SK-N-MC (cell line): ENCODE results near the gene SRM.
A peak's percentile ranks its signal among the peaks of the same experiment; 100 is the strongest.
"Not testable (repeated sequence)": the region's sequence is repeated elsewhere in the genome, so short reads cannot be mapped to it uniquely, and the experiment has no call there.

ENCODE experiments used
- DNase-seq: peaks from one replicate; pipeline ENCODE4 v3.0.0-alpha.2; 2011; ENCODE audit warnings: low read depth, low spot score
- H3K27ac ChIP-seq: fragments of 200-600 bp; sonication (generic); 2 replicates; pipeline ENCODE4 v1.5.1; 2016; ENCODE audit warnings: mixed run types
- H3K36me3 ChIP-seq: fragments of 200-600 bp; sonication (generic); 2 replicates; pipeline ENCODE4 v1.6.1; 2017; ENCODE audit warnings: antibody characterized with exemption, low read length, mixed read lengths; ENCODE audit not compliant: insufficient read depth
- H3K4me3 ChIP-seq: fragments of 200-600 bp; sonication (generic); 2 replicates; pipeline ENCODE4 v1.5.1; 2016
- H3K9ac ChIP-seq: fragments of 200-600 bp; sonication (generic); 2 replicates; pipeline ENCODE4 v1.8.0; 2017; ENCODE audit warnings: mixed run types, mixed read lengths; ENCODE audit not compliant: insufficient read length
- H3K9me3 ChIP-seq: fragments of 200-600 bp; sonication (generic); 2 replicates; pipeline ENCODE4 v1.6.1; 2017; ENCODE audit warnings: low read depth, mild to moderate bottlenecking, antibody characterized with exemption, low read length, moderate library complexity, mixed read lengths
- EZH2 ChIP-seq: fragments of 200-600 bp; sonication (generic); IDR thresholded peaks from one replicate; pipeline ENCODE4 v1.6.1; 2017; ENCODE audit warnings: antibody characterized with exemption
- FOXP2 ChIP-seq: optimal IDR thresholded peaks from 2 replicates; pipeline ENCODE3; 2011; ENCODE audit warnings: mild to moderate bottlenecking, moderate library complexity; ENCODE audit not compliant: insufficient read depth; ENCODE audit errors: extremely low read length, control extremely low read depth
- POLR2AphosphoS5 ChIP-seq: IDR thresholded peaks from 2 replicates; pipeline ENCODE4 v1.6.1; 2012; ENCODE audit warnings: mild to moderate bottlenecking, low read depth, low read length, borderline replicate concordance

The SRM gene

DNA sequence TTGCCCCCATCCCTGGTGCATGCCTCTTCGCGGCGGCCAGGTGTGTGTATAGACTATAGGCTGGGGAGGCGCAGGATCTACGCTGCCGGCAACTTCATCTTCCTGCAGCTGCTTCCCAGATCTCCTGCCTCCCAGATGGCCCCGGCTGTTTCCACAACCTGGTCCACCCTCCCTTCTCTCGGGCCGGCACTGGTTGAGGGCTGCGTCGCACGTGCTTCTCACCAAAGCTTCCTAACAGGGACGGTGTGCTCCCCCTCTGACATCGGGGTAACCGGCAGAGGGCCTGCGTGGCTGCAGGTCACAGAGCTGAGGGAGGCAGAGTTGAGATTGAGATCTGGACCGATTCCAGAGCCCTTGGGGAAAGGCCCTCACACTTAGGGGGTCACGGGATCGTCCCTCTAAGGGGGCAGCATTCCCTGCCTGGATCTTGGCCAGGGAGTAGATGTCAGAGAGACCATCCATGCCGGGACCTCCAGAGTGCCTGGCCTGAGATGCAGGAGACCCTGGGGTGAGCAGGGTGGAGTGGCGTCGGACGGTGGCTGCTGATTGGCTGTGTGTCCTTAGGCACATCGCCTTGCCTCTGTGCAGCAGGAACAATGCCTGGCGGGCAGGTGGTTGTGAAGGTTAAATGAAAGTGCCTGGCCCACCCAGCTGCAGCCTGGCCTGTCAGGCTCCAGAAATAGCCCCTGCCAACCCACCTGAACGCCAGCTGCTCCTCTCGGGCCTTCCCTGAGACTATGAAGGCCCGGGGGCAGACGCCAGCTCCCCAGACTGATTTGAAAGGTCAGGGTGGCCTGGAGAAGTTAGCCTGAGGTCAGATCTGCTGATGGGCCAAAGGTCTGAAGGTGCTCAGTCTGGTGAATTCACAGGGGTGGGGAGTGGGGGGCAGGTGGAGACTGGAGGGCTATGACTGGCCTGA, 6.7 kb downstream of the SRM start:
- no peaks in the 10 kb centered on the region for H3K9me3 ChIP-seq
- peak overlapping the region; percentile 66; the same call in 1 of the 2 replicates for H3K4me3 ChIP-seq
- no peak overlapping the region for H3K27ac ChIP-seq
- H3K9ac ChIP-seq, result no peak overlapping the region
- peaks cover 25% of the 10 kb centered on the region for H3K36me3 ChIP-seq
- no peak for TF ChIP-seq FOXP2
- no peak; the same call in none of the 2 replicates for TF ChIP-seq POLR2AphosphoS5
- no peak for TF ChIP-seq EZH2
- no peak for DNase-seq

DNA sequence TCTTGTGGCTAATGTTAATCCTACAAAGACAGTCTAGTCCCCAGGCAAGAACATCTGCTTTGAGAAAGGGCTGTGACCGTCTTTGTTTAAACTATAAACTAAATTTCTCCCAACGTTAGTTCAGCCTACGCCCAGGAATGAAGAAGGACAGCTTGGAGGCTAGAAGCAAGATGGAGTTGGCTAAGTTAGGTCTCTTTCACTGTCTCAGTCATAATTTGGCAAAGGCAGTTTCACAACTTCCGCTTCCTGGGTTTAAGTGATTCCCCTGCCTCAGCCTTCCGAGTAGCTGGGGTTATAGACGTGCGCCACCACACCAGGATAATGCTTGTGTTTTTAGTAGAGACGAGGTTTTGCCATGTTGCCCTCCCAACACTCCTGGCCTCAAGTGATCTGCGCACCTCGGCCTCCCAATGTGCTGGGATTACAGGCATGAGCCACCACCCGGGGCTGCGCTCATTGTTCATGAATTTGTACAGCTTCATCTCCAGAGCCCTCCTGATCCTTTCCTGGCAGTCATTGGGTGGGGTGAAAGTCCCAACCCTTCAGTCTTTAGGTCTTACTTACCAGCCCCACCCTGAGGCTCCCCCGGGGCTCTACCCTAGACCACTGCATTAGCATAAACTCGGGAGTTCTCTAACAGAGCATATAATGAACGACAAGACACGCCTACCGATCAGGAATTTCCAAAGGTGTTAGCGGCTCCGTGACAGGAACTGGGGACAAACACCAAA, 7.9 kb downstream of the SRM start:
- no peak overlapping the region for H3K9ac ChIP-seq
- peak overlapping the region; percentile 66 for H3K4me3 ChIP-seq
- H3K9me3 ChIP-seq, result no peaks in the 10 kb centered on the region
- H3K36me3 ChIP-seq, result peaks cover 18% of the 10 kb centered on the region
- peak overlapping the region; percentile 69 for H3K27ac ChIP-seq
- TF ChIP-seq EZH2 (no peak), POLR2AphosphoS5 (peak; percentile 66), FOXP2 (no peak)
- peak; percentile 79 for DNase-seq

DNA sequence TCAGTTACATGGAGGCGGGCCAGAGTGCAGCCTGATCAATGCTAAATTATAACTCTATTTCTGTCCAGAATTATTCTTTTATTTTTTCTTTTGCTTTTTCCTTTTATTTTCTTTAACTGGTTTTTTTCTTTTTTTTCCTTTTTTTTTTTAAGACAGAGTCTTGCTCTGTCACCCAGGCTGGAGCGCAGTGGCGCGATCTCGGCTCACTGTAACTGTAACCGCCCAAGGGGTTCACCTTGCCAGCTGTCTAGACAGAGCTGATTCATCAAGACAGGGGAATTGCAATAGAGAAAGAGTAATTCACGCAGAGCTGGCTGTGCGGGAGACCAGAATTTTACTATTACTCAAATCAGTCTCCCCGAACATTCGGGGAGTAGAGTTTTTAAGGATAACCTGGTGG, 8.7 kb downstream of the SRM start:
- H3K9ac ChIP-seq, DNase-seq, H3K36me3 ChIP-seq, H3K9me3 ChIP-seq, H3K4me3 ChIP-seq: not testable (repeated sequence)
- peak overlapping the region; percentile 69; the same call in 1 of the 2 replicates for H3K27ac ChIP-seq

DNA sequence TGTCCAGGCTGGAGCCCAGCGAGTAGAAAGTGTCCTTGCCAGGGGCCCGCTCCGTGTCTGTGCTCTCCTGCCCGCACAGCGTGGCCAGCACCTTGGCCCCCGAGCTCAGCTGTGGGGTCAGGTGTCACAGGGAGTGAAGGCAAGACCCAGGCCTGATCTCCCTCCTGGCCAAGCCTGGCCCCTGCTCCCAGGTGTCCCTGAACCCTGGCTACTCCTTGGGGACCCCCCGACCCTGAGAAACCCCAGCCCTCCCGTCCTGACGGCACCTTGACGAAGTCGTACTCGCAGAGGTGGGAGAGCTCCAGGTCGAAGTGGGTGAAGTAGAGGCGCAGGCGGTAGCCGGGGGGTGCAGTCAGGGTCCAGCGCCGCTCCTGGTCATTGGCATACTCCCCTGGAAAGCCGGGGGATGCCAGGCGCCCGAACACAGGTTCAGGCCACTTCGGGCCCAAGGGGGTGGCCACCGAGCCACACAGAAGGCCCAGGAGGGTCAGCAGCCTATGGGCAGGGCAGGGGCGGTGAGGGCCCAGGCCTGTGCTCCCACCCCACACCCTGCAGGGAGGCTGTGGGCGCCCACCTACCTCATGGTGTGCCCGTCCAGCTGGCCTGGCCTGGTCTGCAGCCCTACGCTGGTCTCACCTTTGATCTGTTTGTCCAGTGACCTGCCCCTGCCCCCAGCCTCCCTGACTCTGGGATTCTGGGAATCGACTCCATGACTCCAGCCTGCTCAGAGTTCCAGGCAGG, 13.0 kb downstream of the SRM start, which contains the start of gene MASP2:
Gene MASP2, minus strand, starts transcription at position 615 of the 741 bp plus-strand sequence. Its CDS starts 32 bp downstream, at position 583.
- no peak for DNase-seq
- TF ChIP-seq FOXP2 (no peak), POLR2AphosphoS5 (no peak), EZH2 (no peak)
- Histone ChIP-seq H3K36me3 (no peaks in the 10 kb centered on the region), H3K9ac (no peak within 1 kb of the TSS), H3K27ac (no peak within 1 kb of the TSS), H3K9me3 (no peaks in the 10 kb centered on the region), H3K4me3 (no peak within 1 kb of the TSS)

- H3K9ac ChIP-seq, result no peak overlapping the region
- no peak for DNase-seq
- no peaks in the 10 kb centered on the region for H3K36me3 ChIP-seq
- H3K4me3 ChIP-seq, result no peak overlapping the region
- no peak overlapping the region for H3K27ac ChIP-seq
- TF ChIP-seq FOXP2, result no peak
- TF ChIP-seq EZH2, result no peak
- no peak for TF ChIP-seq POLR2AphosphoS5
- no peaks in the 10 kb centered on the region for H3K9me3 ChIP-seq
These were observed 13.6 kb downstream of the SRM start for GRCh38 chr1:11046270-11046566.

GRCh38 chr1:11045428-11046269, 14.2 kb downstream of the SRM start:
- Histone ChIP-seq H3K9me3 (no peaks in the 10 kb centered on the region), H3K36me3 (no peaks in the 10 kb centered on the region), H3K4me3 (no peak overlapping the region), H3K9ac (no peak overlapping the region), H3K27ac (no peak overlapping the region)
- TF ChIP-seq POLR2AphosphoS5 (no peak), EZH2 (no peak), FOXP2 (no peak)
- no peak for DNase-seq

DNA sequence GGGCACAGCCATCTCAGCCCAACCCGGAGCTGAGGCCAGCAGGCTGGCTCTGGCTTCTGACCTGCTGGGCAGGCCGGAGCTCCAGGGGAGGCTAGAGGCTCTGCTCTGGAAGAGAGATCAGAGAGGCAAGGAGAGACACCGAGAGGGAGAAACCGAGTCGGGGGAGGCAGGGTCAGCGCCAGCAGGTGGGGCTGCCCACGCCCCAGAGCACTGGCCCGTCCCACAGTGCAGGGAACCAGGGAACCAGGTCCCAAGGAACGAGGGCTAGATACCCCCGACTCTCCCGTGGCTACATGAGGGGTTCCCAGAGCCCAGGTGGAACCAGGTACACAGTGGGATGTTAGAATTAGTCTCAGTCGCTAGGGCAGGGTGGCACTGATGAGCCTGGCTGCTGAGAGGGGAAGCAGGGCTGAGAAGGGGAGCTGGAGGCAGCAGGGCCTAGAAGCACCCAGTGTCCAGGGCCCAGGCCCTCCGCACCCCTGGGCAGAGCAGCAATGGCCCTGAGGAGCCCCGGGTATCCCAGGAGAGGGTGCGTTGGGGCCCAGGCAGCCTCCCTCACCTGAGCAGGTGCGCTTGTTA, 14.9 kb downstream of the SRM start:
- TF ChIP-seq POLR2AphosphoS5 (no peak), FOXP2 (no peak), EZH2 (no peak)

More for the DNA sequence above, 14.9 kb downstream of the SRM start:
- H3K9me3 ChIP-seq, result no peaks in the 10 kb centered on the region
- H3K4me3 ChIP-seq, result no peak overlapping the region
- no peak overlapping the region for H3K27ac ChIP-seq
- H3K9ac ChIP-seq, result no peak overlapping the region
- DNase-seq, result no peak
- H3K36me3 ChIP-seq, result no peaks in the 10 kb centered on the region
